Renal pelvis (tissue), 4 donors: ENCODE results near the gene CD19. TPM values are rescaled to one million over a fixed set of nuclear protein-coding genes. Genes with fewer than 3 reads are reported as not detected.
"Not testable (repeated sequence)": the region's sequence is repeated elsewhere in the genome, so short reads cannot be mapped to it uniquely, and the experiment has no call there.

Experiments
- DNase-seq: peaks from one replicate; pipeline ENCODE4 v3.0.0-alpha.2; 2013
- polyA plus RNA-seq, 3 donors: library from polyadenylated mRNA; unstranded; fragments of 120-200 nt; gene quantifications; one replicate each; pipeline ENCODE4 v1.2.1, GENCODE V29; 2013; ENCODE audit not compliant: insufficient read length in 3 of 3

CD19 gene
- polyA plus RNA-seq, 3 donors, result 3.8 to 5.0 (median 4.4) TPM

- DNase-seq, result no peak
Observed at GRCh38 chr16:28935346-28935745, 3.6 kb downstream of the CD19 start.

- peak; percentile 50 for DNase-seq
Observed at GRCh38 chr16:28935924-28936783, 4.4 kb downstream of the CD19 start.

GRCh38 chr16:28936784-28937155 is 5.0 kb downstream of the CD19 start:
- DNase-seq, result no peak

- no peak for DNase-seq
Observed at GRCh38 chr16:28937222-28937876, 5.6 kb downstream of the CD19 start.

- no peak for DNase-seq
Observed at GRCh38 chr16:28938721-28939120, 7.0 kb downstream of the CD19 start.

GRCh38 chr16:28939825-28940224 is 8.1 kb downstream of the CD19 start:
- DNase-seq, result not testable (repeated sequence)

- DNase-seq, result no peak
Observed at GRCh38 chr16:28943281-28943680, 11.5 kb downstream of the CD19 start.

GRCh38 chr16:28946681-28947080 is 14.9 kb downstream of the CD19 start:
- DNase-seq, result no peak

GRCh38 chr16:28950648-28951409 is 19.1 kb downstream of the CD19 start, which contains the start of gene NFATC2IP:
Gene NFATC2IP (plus strand): TSS chr16:28950937. CDS start chr16:28951012, 75 bp downstream.
- DNase-seq, result peak; percentile 100

- no peak for DNase-seq
Observed at GRCh38 chr16:28951410-28951943, 19.7 kb downstream of the CD19 start.

GRCh38 chr16:28958216-28958615 is 26.4 kb downstream of the CD19 start:
- no peak for DNase-seq

- no peak for DNase-seq
Observed at GRCh38 chr16:28958836-28959235, 27.1 kb downstream of the CD19 start.

- DNase-seq, result no peak
Observed at GRCh38 chr16:28964072-28964471, 32.3 kb downstream of the CD19 start.

- no peak for DNase-seq
Observed at GRCh38 chr16:28964496-28964895, 32.7 kb downstream of the CD19 start.

- DNase-seq, result no peak
Observed at GRCh38 chr16:28967156-28967555, 35.4 kb downstream of the CD19 start.

- not testable (repeated sequence) for DNase-seq
Observed at GRCh38 chr16:28969696-28970095, 37.9 kb downstream of the CD19 start.

GRCh38 chr16:28974007-28974436 is 42.3 kb downstream of the CD19 start:
- peak; percentile 62 for DNase-seq

- peak; percentile 96 for DNase-seq
Observed at GRCh38 chr16:28974437-28975157, 42.8 kb downstream of the CD19 start, which contains the start of gene SPNS1. Gene SPNS1 (plus strand): TSS chr16:28974778. CDS start chr16:28975152, 374 bp downstream.

- DNase-seq, result no peak
Observed at GRCh38 chr16:28975158-28975599, 43.4 kb downstream of the CD19 start.

GRCh38 chr16:28977703-28978662 is 46.2 kb downstream of the CD19 start:
- no peak for DNase-seq
